ENCODE data around the gene CMTM5. TPM values are rescaled to one million over a fixed set of nuclear protein-coding genes. Genes with fewer than 3 reads are reported as not detected.

The CMTM5 gene
- total RNA-seq, 4 donors from 2014 or later: 1.5 TPM; not detected in 3

- H3K27ac ChIP-seq: no peak overlapping the region
- intact Hi-C loops (cut with DNase I): loop anchor here (2.0 to 10.0 kb wide), 2 partner anchors 54 to 266 kb away; partner anchors contain the start of gene CEBPE
Observed at GRCh38 chr14:23380976-23381375, 4.1 kb downstream of the CMTM5 start.

GRCh38 chr14:23381871-23382270, 5.0 kb downstream of the CMTM5 start:
- Histone ChIP-seq H3K27me3 (no peaks in the 10 kb centered on the region), H3K27ac (no peak overlapping the region), H3K36me3 (no peaks in the 10 kb centered on the region), H3K4me1 (no peaks in the 10 kb centered on the region), H3K4me3 (replicated peaks in 1 of 3) (no peak overlapping the region), H3K9me3 (no peaks in the 10 kb centered on the region)
- no peak for DNase-seq
- intact Hi-C loops (cut with DNase I): loop anchor here (2.0 to 10.0 kb wide), 2 partner anchors 55 to 267 kb away; partner anchors contain the start of gene CEBPE
- 69 to 72% methylated on average over 3 of the region's 3 CpGs for WGBS, 2 donors
- TF ChIP-seq POLR2A (IDR thresholded peaks at IDR 0.05) (no peak), CTCF (IDR thresholded peaks at IDR 0.05) (no peak)

More at GRCh38 chr14:23380976-23381375, 4.1 kb downstream of the CMTM5 start:
- Histone ChIP-seq H3K4me1 (no peaks in the 10 kb centered on the region), H3K4me3 (replicated peaks in 1 of 3) (no peak overlapping the region), H3K36me3 (no peaks in the 10 kb centered on the region), H3K9me3 (no peaks in the 10 kb centered on the region), H3K27me3 (no peaks in the 10 kb centered on the region)
- TF ChIP-seq POLR2A (IDR thresholded peaks at IDR 0.05) (no peak), CTCF (IDR thresholded peaks at IDR 0.05) (no peak)
- 80 to 81% methylated on average over 4 of the region's 4 CpGs for WGBS, 2 donors
- no peak for DNase-seq

GRCh38 chr14:23382276-23382675, 5.4 kb downstream of the CMTM5 start:
- no peaks in the 10 kb centered on the region for H3K4me1 ChIP-seq
- 95 to 98% methylated on average over 6 of the region's 6 CpGs for WGBS, 2 donors
- H3K36me3 ChIP-seq: no peaks in the 10 kb centered on the region
- no peaks in the 10 kb centered on the region for H3K27me3 ChIP-seq
- no peak for TF ChIP-seq CTCF (IDR thresholded peaks at IDR 0.05)
- no peak for TF ChIP-seq POLR2A (IDR thresholded peaks at IDR 0.05)
- intact Hi-C loops (cut with DNase I): loop anchor here (10.0 kb wide), 1 partner anchor 267 kb away; the partner anchor contains the start of gene CEBPE
- DNase-seq: no peak
- no peak overlapping the region for H3K27ac ChIP-seq
- no peaks in the 10 kb centered on the region for H3K9me3 ChIP-seq
- no peak overlapping the region for H3K4me3 ChIP-seq (replicated peaks in 1 of 3)

- H3K4me3 ChIP-seq (replicated peaks in 1 of 3): no peak overlapping the region
- intact Hi-C loops (cut with DNase I): loop anchor here (10.0 kb wide), 1 partner anchor 268 kb away; the partner anchor contains the start of gene CEBPE
- no peak overlapping the region for H3K27ac ChIP-seq
- no peaks in the 10 kb centered on the region for H3K36me3 ChIP-seq
- no peaks in the 10 kb centered on the region for H3K4me1 ChIP-seq
- DNase-seq: no peak
- H3K9me3 ChIP-seq: no peaks in the 10 kb centered on the region
- H3K27me3 ChIP-seq: no peaks in the 10 kb centered on the region
- 70 to 81% methylated on average over 10 of the region's 10 CpGs for WGBS, 2 donors
- no peak for TF ChIP-seq CTCF (IDR thresholded peaks at IDR 0.05)
- no peak for TF ChIP-seq POLR2A (IDR thresholded peaks at IDR 0.05)
Observed at GRCh38 chr14:23382731-23383440, 6.0 kb downstream of the CMTM5 start.

- no peak for TF ChIP-seq CTCF (IDR thresholded peaks at IDR 0.05)
- TF ChIP-seq POLR2A (IDR thresholded peaks at IDR 0.05): no peak
- Histone ChIP-seq H3K9me3 (no peaks in the 10 kb centered on the region), H3K4me1 (no peaks in the 10 kb centered on the region), H3K4me3 (replicated peaks in 1 of 3) (no peak overlapping the region), H3K36me3 (no peaks in the 10 kb centered on the region), H3K27me3 (no peaks in the 10 kb centered on the region), H3K27ac (no peak overlapping the region)
- no peak for DNase-seq
- WGBS, 2 donors: 87 to 91% methylated on average over 29 of the region's 29 CpGs
- intact Hi-C loops (cut with DNase I): loop anchor here (10.0 kb wide), 1 partner anchor 270 kb away; the partner anchor contains the start of gene CEBPE
Observed at GRCh38 chr14:23384364-23385080, 7.7 kb downstream of the CMTM5 start.
